Measurements from ENCODE around the gene SPTBN1.

DNA sequence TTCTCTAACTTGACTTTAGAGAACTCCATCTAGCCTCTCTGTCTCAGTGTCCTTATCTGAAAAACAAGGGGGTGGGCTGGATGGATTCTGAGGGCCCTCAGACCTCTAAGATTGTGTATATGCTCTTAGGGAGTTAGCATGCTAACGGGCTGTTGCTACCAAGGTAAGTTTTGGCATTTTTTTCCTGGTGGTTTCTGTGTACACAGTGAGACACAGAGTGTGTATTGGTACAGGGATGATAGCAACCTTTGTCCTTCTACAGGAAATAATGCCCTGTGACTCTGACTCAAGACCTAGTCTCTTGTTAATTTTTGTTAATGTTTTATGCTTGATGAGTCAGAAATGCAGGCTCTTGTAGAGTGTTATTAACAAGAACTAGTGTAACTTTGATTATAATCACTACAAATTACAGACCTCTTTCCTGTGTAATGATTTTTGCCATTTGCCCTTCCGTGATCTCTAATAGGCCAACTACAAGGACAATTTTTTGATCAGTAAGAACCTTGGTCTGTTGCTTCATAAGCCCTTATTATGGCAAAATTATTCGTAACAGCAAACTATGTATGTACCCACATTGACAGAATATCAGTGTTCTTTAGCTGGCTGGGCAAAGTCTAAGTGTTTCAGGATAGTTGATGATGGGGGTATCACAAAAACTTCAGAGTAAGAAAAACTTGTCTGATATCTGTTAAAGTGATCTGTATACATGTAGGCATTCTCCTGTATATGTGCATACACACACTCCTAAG is 89.7 kb downstream of the SPTBN1 start:
- TF ChIP-seq, protein P1, sequence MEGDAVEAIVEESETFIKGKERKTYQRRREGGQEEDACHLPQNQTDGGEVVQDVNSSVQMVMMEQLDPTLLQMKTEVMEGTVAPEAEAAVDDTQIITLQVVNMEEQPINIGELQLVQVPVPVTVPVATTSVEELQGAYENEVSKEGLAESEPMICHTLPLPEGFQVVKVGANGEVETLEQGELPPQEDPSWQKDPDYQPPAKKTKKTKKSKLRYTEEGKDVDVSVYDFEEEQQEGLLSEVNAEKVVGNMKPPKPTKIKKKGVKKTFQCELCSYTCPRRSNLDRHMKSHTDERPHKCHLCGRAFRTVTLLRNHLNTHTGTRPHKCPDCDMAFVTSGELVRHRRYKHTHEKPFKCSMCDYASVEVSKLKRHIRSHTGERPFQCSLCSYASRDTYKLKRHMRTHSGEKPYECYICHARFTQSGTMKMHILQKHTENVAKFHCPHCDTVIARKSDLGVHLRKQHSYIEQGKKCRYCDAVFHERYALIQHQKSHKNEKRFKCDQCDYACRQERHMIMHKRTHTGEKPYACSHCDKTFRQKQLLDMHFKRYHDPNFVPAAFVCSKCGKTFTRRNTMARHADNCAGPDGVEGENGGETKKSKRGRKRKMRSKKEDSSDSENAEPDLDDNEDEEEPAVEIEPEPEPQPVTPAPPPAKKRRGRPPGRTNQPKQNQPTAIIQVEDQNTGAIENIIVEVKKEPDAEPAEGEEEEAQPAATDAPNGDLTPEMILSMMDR (IDR thresholded peaks at IDR 0.05; ENCODE audit: poor library complexity), result no peak
- TF ChIP-seq EZH2 (IDR thresholded peaks at IDR 0.05; ENCODE audit: borderline replicate concordance), result no peak
